Measurements from ENCODE around the gene MUC15.
"Not testable (repeated sequence)": the region's sequence is repeated elsewhere in the genome, so short reads cannot be mapped to it uniquely, and the experiment has no call there.

MUC15 gene

GRCh38 chr11:26571861-26572654 lies at the start of gene MUC15:
MUC15 (minus strand) TSS chr11:26572263; CDS start chr11:26567094, 5,169 bp downstream.
- no peak for DNase-seq

- no peak for DNase-seq
These were observed 49.1 kb upstream of the MUC15 start for GRCh38 chr11:26621132-26621531.

GRCh38 chr11:26620282-26621045 lies 48.4 kb upstream of the MUC15 start:
- no peak for DNase-seq

GRCh38 chr11:26618441-26618840 lies 46.4 kb upstream of the MUC15 start:
- no peak for DNase-seq

- no peak for DNase-seq
These were observed 41.7 kb upstream of the MUC15 start for GRCh38 chr11:26613759-26614158.

GRCh38 chr11:26608507-26609146 lies 36.6 kb upstream of the MUC15 start:
- DNase-seq, result no peak

GRCh38 chr11:26607725-26608506 lies 35.9 kb upstream of the MUC15 start:
- no peak for DNase-seq

- DNase-seq, result no peak
These were observed 27.9 kb upstream of the MUC15 start for GRCh38 chr11:26599876-26600434.

- no peak for DNase-seq
These were observed 27.4 kb upstream of the MUC15 start for GRCh38 chr11:26599425-26599824.

- no peak for DNase-seq
These were observed 25.8 kb upstream of the MUC15 start for GRCh38 chr11:26597899-26598298.

GRCh38 chr11:26597049-26597689 lies 25.1 kb upstream of the MUC15 start:
- not testable (repeated sequence) for DNase-seq

GRCh38 chr11:26595207-26595865 lies 23.3 kb upstream of the MUC15 start:
- not testable (repeated sequence) for DNase-seq

- no peak for DNase-seq
These were observed 21.6 kb upstream of the MUC15 start for GRCh38 chr11:26593691-26594090.

- DNase-seq, result no peak
These were observed 15.0 kb upstream of the MUC15 start for GRCh38 chr11:26587073-26587472.

- no peak for DNase-seq
These were observed 12.8 kb upstream of the MUC15 start for GRCh38 chr11:26584818-26585217.

GRCh38 chr11:26583550-26583949 lies 11.5 kb upstream of the MUC15 start:
- no peak for DNase-seq

GRCh38 chr11:26580929-26581328 lies 8.9 kb upstream of the MUC15 start:
- DNase-seq, result no peak

- DNase-seq, result no peak
These were observed 7.6 kb upstream of the MUC15 start for GRCh38 chr11:26579683-26580082.

GRCh38 chr11:26578998-26579661 lies 7.1 kb upstream of the MUC15 start:
- DNase-seq, result no peak

- DNase-seq, result no peak
These were observed 3.9 kb upstream of the MUC15 start for GRCh38 chr11:26575946-26576345.

- no peak for DNase-seq
These were observed 1.8 kb upstream of the MUC15 start for GRCh38 chr11:26573896-26574295.
